Activated naive CD8-positive, alpha-beta T cell treated with anti-CD3 and anti-CD28 coated beads, Interleukin-2, amount 10 ng/mL, durations not matched to agents 7 days and 5 days (primary cell): ENCODE data around the gene CHMP1B. TPM values are rescaled to one million over a fixed set of nuclear protein-coding genes. Genes with fewer than 3 reads are reported as not detected.

ENCODE experiments used
- ATAC-seq: fragments of 150-1000 bp; cut with Tn5 transposase; one replicate; pipeline ENCODE4 v1.10.0; 2021; ENCODE audit warnings: low read depth, moderate library complexity
- POLR2A ChIA-PET: fragments of 350-600 bp; sonication (Branson Sonifier 250); formaldehyde crosslinking; loops from one replicate; lab custom pipeline; 2021; ENCODE audit warnings: antibody characterized with exemption; lab: Charles Lee
- DNase-seq: peaks from one replicate; pipeline ENCODE4 v3.0.0; 2021
- H3K27ac Mint-ChIP-seq: one replicate; pipeline ENCODE4 v1.8.0; 2022; ENCODE audit warnings: mild to moderate bottlenecking, mixed read lengths
- H3K27me3 Mint-ChIP-seq: one replicate; pipeline ENCODE4 v1.8.0; 2022; ENCODE audit warnings: mild to moderate bottlenecking, moderate library complexity, mixed read lengths
- H3K36me3 Mint-ChIP-seq: one replicate; pipeline ENCODE4 v1.8.0; 2021; ENCODE audit warnings: mild to moderate bottlenecking, mixed read lengths
- H3K4me1 Mint-ChIP-seq: one replicate; pipeline ENCODE4 v1.8.0; 2021; ENCODE audit warnings: mixed read lengths
- H3K4me3 Mint-ChIP-seq: one replicate; pipeline ENCODE4 v1.8.0; 2022; ENCODE audit warnings: mild to moderate bottlenecking, moderate library complexity, mixed read lengths
- H3K9me3 Mint-ChIP-seq: one replicate; pipeline ENCODE4 v1.8.0; 2021; ENCODE audit warnings: mixed read lengths
- total RNA-seq, 2 experiments: library from RNA; stranded (reverse); gene quantifications; one replicate each; pipeline ENCODE4 v1.2.3, GENCODE V29; 2021

CHMP1B gene
- total RNA-seq, 2 experiments from 2014 or later: 35.1 to 35.2 TPM

DNA sequence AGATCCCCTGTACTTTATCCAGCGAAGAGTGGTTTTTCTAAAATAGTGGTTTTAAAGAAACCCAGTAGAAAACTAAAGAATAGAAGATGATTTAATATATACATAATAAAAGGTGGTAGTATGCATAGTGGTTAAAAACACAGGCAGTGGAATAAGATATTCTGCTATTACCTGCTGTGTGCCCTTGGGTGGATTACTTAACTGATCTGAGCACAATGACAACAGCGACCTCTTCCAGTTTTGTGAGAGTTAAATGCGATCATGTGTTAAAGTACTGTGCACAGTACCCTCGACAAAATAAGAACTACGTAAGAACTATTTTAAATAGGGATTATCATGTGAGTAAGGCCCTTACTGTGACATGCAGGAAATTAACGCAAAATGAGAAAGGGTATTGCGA is 30.0 kb upstream of the CHMP1B start:
- no peak for DNase-seq
- no peaks in the 10 kb centered on the region for H3K27me3 Mint-ChIP-seq
- no peaks in the 10 kb centered on the region for H3K4me1 Mint-ChIP-seq
- POLR2A ChIA-PET: no interaction called here
- H3K27ac Mint-ChIP-seq: no peak overlapping the region
- no peaks in the 10 kb centered on the region for H3K9me3 Mint-ChIP-seq
- no peak overlapping the region for H3K4me3 Mint-ChIP-seq
- H3K36me3 Mint-ChIP-seq: no peaks in the 10 kb centered on the region
- no peak for ATAC-seq

DNA sequence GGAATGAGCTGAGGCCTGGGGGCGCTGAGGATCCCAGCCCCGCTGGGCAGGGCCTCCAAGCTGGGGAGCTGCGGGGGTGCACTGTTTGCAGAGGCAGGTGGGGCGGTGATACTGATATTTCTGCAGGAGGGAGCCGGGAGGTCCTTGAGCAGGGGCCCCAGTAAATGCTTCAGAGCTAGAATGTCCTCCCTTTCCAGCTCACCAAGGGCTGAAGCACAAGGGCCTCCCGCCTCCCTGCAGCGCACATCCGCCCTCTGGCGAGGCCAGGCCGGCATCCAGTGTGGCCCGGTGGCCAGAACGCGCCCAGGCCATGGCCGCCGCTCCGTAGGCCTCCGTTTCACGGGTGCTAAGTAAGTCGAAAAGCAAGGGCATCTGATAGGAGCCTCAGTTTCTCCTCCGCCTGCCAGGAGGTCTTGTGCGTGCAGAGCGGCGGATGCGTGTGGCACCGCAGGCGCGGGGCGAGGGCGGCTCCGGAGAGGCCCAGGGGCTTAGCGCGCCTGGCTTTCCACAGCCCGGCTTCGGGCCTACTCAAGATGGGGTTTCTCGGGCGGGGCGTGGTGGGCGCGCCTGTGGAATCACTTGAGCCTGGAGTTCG is 29.5 kb upstream of the CHMP1B start:
- Mint-ChIP-seq H3K4me3 (no peak overlapping the region), H3K36me3 (no peaks in the 10 kb centered on the region), H3K9me3 (no peaks in the 10 kb centered on the region), H3K27ac (no peak overlapping the region), H3K4me1 (no peaks in the 10 kb centered on the region), H3K27me3 (no peaks in the 10 kb centered on the region)
- POLR2A ChIA-PET: no interaction called here
- no peak for DNase-seq
- no peak for ATAC-seq

- ATAC-seq: no peak
- POLR2A ChIA-PET: no interaction called here
- Mint-ChIP-seq H3K27me3 (no peaks in the 10 kb centered on the region), H3K4me1 (no peaks in the 10 kb centered on the region), H3K36me3 (no peaks in the 10 kb centered on the region), H3K4me3 (no peak overlapping the region), H3K27ac (no peak overlapping the region), H3K9me3 (no peaks in the 10 kb centered on the region)
- no peak for DNase-seq
These were observed 27.7 kb upstream of the CHMP1B start for GRCh38 chr18:11823545-11823944.

GRCh38 chr18:11826836-11827235 is 24.4 kb upstream of the CHMP1B start:
- H3K4me1 Mint-ChIP-seq: no peaks in the 10 kb centered on the region
- POLR2A ChIA-PET: no interaction called here
- H3K4me3 Mint-ChIP-seq: no peak overlapping the region
- peaks cover 2% of the 10 kb centered on the region for H3K9me3 Mint-ChIP-seq
- no peak overlapping the region for H3K27ac Mint-ChIP-seq
- no peaks in the 10 kb centered on the region for H3K36me3 Mint-ChIP-seq
- no peaks in the 10 kb centered on the region for H3K27me3 Mint-ChIP-seq
- no peak for ATAC-seq
- no peak for DNase-seq

GRCh38 chr18:11828786-11829432 is 22.3 kb upstream of the CHMP1B start:
- Mint-ChIP-seq H3K27me3 (no peaks in the 10 kb centered on the region), H3K36me3 (no peaks in the 10 kb centered on the region), H3K4me3 (no peak overlapping the region), H3K9me3 (peaks cover 2% of the 10 kb centered on the region), H3K4me1 (no peaks in the 10 kb centered on the region), H3K27ac (no peak overlapping the region)
- DNase-seq (no peak), ATAC-seq (no peak)
- POLR2A ChIA-PET: no interaction called here

- POLR2A ChIA-PET: no interaction called here
- DNase-seq (no peak), ATAC-seq (no peak)
- Mint-ChIP-seq H3K4me3 (no peak overlapping the region), H3K4me1 (no peaks in the 10 kb centered on the region), H3K27ac (no peak overlapping the region), H3K36me3 (no peaks in the 10 kb centered on the region), H3K27me3 (no peaks in the 10 kb centered on the region), H3K9me3 (peaks cover 2% of the 10 kb centered on the region)
These were observed 20.6 kb upstream of the CHMP1B start for GRCh38 chr18:11830585-11830984.

DNA sequence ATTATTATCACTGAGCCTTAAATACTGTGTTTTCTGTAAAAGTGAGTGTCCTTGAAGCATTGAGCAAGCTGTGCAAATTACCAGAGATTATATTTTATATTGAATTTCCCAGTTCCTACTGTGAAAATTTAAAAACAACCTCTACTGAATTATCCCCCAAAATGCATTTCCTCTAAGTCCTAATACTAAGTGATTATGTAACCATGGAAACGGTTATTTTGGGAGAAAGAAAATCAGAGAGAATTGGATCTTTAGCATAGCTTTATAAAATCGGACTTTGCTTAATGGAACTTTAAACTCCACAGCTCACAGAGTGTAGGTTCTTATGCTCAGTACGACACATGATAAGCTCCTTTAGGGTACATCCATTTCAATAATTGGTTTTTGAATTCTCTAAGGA is 19.3 kb upstream of the CHMP1B start:
- H3K4me1 Mint-ChIP-seq: no peaks in the 10 kb centered on the region
- no peaks in the 10 kb centered on the region for H3K27me3 Mint-ChIP-seq
- DNase-seq (no peak), ATAC-seq (no peak)
- no peak overlapping the region for H3K27ac Mint-ChIP-seq
- no peak overlapping the region for H3K4me3 Mint-ChIP-seq
- peaks cover 2% of the 10 kb centered on the region for H3K9me3 Mint-ChIP-seq
- POLR2A ChIA-PET: no interaction called here
- H3K36me3 Mint-ChIP-seq: no peaks in the 10 kb centered on the region

DNA sequence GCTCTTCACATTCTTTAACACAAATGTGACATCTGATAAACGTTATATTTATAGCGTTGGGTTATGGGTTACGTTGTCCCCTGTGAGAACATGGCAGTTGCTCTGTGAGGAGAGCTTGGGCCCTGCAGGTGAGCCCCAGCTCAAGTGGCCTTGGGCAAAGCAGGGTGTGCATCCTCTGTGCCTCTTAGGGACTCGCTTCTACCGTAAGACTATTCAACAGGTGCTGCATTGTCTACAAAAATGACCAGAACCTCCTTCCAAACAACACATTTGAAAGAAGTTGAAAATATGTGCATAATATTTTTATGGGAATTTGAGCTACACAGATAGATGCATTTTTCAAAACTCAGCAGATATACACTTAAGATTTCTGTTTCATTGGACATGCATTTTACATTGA is 16.4 kb upstream of the CHMP1B start:
- H3K4me3 Mint-ChIP-seq: no peak overlapping the region
- no peak overlapping the region for H3K27ac Mint-ChIP-seq
- peaks cover 2% of the 10 kb centered on the region for H3K9me3 Mint-ChIP-seq
- H3K36me3 Mint-ChIP-seq: no peaks in the 10 kb centered on the region
- DNase-seq: no peak
- H3K4me1 Mint-ChIP-seq: no peaks in the 10 kb centered on the region
- POLR2A ChIA-PET: no interaction called here
- no peaks in the 10 kb centered on the region for H3K27me3 Mint-ChIP-seq
- no peak for ATAC-seq

DNA sequence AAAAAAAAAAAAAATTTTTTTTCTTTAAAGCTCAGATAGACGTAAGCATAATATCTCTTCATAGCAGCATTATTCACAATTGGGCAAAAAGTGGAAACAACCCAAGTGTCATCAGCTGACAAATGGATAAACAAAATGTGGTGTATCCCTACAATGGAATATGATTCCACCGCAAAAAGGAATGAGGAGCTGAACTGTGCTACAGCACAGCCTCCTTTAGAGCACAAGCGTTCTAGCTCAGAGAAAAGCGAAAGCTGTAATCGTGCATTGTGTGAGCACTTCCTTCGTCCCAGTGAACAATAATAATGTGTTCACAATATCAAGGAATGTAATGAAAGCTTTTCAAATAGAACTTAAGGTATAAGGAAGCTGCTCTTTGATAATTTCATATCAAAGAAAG is 11.7 kb upstream of the CHMP1B start:
- ATAC-seq: no peak
- Mint-ChIP-seq H3K9me3 (no peaks in the 10 kb centered on the region), H3K27me3 (no peaks in the 10 kb centered on the region), H3K27ac (no peak overlapping the region), H3K4me3 (no peak overlapping the region), H3K36me3 (no peaks in the 10 kb centered on the region), H3K4me1 (no peaks in the 10 kb centered on the region)
- POLR2A ChIA-PET: no interaction called here
- no peak for DNase-seq

DNA sequence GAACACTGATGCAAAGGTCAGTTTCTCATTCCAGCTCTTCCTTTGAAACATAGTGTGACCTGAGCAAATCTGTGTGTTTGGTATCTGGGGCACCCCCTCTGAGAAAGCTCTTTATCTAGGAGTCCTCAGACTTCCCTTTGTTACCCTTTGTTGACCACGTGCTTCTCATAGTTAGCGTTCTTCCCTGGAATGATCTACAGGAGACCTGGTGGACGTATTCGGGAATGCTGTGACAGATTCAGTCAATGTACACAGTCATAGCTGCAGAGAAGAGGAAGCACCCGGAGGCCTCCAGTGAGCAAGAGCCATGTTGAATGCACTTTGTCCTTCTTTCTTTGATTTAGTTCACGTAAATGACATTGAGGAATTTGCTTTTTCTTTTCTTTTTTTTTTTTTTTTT is 10.7 kb upstream of the CHMP1B start:
- Mint-ChIP-seq H3K27me3 (peaks cover 1% of the 10 kb centered on the region), H3K4me1 (no peaks in the 10 kb centered on the region), H3K27ac (no peak overlapping the region), H3K4me3 (no peak overlapping the region), H3K9me3 (no peaks in the 10 kb centered on the region), H3K36me3 (no peaks in the 10 kb centered on the region)
- DNase-seq: no peak
- POLR2A ChIA-PET: no interaction called here
- ATAC-seq: no peak

GRCh38 chr18:11842562-11842961 is 8.7 kb upstream of the CHMP1B start:
- DNase-seq: no peak
- peaks cover 2% of the 10 kb centered on the region for H3K27me3 Mint-ChIP-seq
- H3K4me1 Mint-ChIP-seq: no peaks in the 10 kb centered on the region
- no peaks in the 10 kb centered on the region for H3K9me3 Mint-ChIP-seq
- no peaks in the 10 kb centered on the region for H3K36me3 Mint-ChIP-seq
- no peak for ATAC-seq
- H3K27ac Mint-ChIP-seq: no peak overlapping the region
- POLR2A ChIA-PET: interaction anchor here (0.7 kb wide), 1 partner anchor 39 kb away, joined by 3 read pairs; no protein-coding TSS in a partner anchor
- no peak overlapping the region for H3K4me3 Mint-ChIP-seq

DNA sequence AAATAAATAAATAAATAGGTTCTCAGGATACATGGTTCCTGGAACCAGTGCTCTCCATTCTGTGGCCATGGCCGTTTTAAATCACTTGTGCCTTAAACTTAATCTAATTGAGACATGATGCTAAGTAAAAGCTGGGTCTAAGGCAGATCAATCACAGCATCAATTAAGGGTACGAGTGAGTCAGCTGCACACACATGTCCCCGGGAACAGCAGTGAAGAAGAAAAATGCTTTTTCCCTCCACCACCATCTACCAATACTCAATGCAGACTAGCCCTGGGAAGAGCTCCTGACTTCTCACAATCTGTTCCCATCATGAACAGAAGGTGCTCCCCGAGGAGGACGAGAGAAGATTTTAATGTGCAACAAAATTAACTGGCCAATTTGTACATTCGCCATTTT is 6.8 kb upstream of the CHMP1B start:
- Mint-ChIP-seq H3K27me3 (peaks cover 3% of the 10 kb centered on the region), H3K27ac (no peak overlapping the region), H3K4me1 (peaks cover 1% of the 10 kb centered on the region), H3K4me3 (no peak overlapping the region), H3K9me3 (no peaks in the 10 kb centered on the region), H3K36me3 (no peaks in the 10 kb centered on the region)
- ATAC-seq (no peak), DNase-seq (no peak)
- POLR2A ChIA-PET: no interaction called here

GRCh38 chr18:11845654-11846053 is 5.6 kb upstream of the CHMP1B start:
- Mint-ChIP-seq H3K9me3 (no peaks in the 10 kb centered on the region), H3K27me3 (peaks cover 3% of the 10 kb centered on the region), H3K36me3 (no peaks in the 10 kb centered on the region), H3K4me1 (peaks cover 9% of the 10 kb centered on the region), H3K4me3 (no peak overlapping the region), H3K27ac (no peak overlapping the region)
- POLR2A ChIA-PET: no interaction called here
- ATAC-seq (no peak), DNase-seq (no peak)

DNA sequence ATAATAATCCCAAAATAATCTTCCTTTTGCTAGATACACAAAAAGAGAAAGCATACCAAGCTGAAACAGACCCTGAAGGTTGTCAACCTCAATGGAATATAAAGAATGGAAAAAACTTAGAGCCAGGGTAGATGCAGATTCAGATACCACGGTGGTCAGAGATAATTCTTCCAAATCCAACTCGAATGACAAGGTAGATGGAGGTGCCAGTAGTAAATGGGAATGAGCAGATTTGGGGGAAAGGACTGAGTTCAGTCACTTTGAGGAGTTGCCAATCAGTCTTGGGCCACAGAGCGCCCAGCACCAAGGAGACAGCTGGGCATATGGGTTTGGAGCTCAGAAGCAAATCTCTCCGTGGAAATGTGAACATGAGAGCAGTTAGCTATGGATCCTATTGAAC is 3.4 kb upstream of the CHMP1B start:
- POLR2A ChIA-PET: no interaction called here
- no peak overlapping the region for H3K4me3 Mint-ChIP-seq

More for the DNA sequence above, 3.4 kb upstream of the CHMP1B start:
- Mint-ChIP-seq H3K4me1 (peaks cover 11% of the 10 kb centered on the region), H3K27me3 (peaks cover 3% of the 10 kb centered on the region), H3K36me3 (no peaks in the 10 kb centered on the region), H3K27ac (no peak overlapping the region), H3K9me3 (no peaks in the 10 kb centered on the region)
- ATAC-seq (no peak), DNase-seq (no peak)
